GM19455 (cell line): ENCODE data around the gene DMAC2.
"Not testable (repeated sequence)": the region's sequence is repeated elsewhere in the genome, so short reads cannot be mapped to it uniquely, and the experiment has no call there.

Experiments used
- ATAC-seq: cut with Tn5 transposase; IDR thresholded peaks from one replicate; pipeline ENCODE4 v1.9.1; 2021; ENCODE audit not compliant: unreplicated experiment

Gene DMAC2

GRCh38 chr19:41402010-41402409 lies 37.7 kb downstream of the DMAC2 start:
- no peak for ATAC-seq

GRCh38 chr19:41401483-41401882 lies 38.2 kb downstream of the DMAC2 start:
- ATAC-seq: no peak

- ATAC-seq: no peak
These were observed 40.2 kb downstream of the DMAC2 start for GRCh38 chr19:41399525-41399924.

- ATAC-seq: no peak
These were observed 40.6 kb downstream of the DMAC2 start for GRCh38 chr19:41399091-41399490.

- ATAC-seq: no peak
These were observed 41.1 kb downstream of the DMAC2 start for GRCh38 chr19:41398598-41398997.

- ATAC-seq: no peak
These were observed 41.7 kb downstream of the DMAC2 start for GRCh38 chr19:41398050-41398418.

- ATAC-seq: peak; percentile 78
These were observed 42.3 kb downstream of the DMAC2 start, which contains the start of the genes BCKDHA and EXOSC5 for GRCh38 chr19:41397086-41398049. Gene BCKDHA, plus strand, starts transcription at chr19:41397818. Its CDS starts 10 bp downstream, at chr19:41397828. Gene EXOSC5, minus strand, starts transcription at chr19:41397359. Its CDS starts 31 bp downstream, at chr19:41397328.

- no peak for ATAC-seq
These were observed 44.4 kb downstream of the DMAC2 start for GRCh38 chr19:41395355-41395754.

GRCh38 chr19:41392775-41393174 lies 46.9 kb downstream of the DMAC2 start:
- no peak for ATAC-seq

- no peak for ATAC-seq
These were observed 48.1 kb downstream of the DMAC2 start for GRCh38 chr19:41391618-41392017.

- ATAC-seq: no peak
These were observed 53.3 kb downstream of the DMAC2 start for GRCh38 chr19:41386442-41386841.

- no peak for ATAC-seq
These were observed 55.4 kb downstream of the DMAC2 start for GRCh38 chr19:41384351-41384750.

- not testable (repeated sequence) for ATAC-seq
These were observed 58.2 kb downstream of the DMAC2 start for GRCh38 chr19:41381536-41381935.
